Vagina (tissue), 2 donors: Measurements from ENCODE around the gene KLF14.

Experiments
- CTCF ChIP-seq, 3 experiments: fragments of 450-650 bp in 2 of 3; fragments of 200-600 bp in 1 of 3; sonication (generic) in 1 of 3; IDR thresholded peaks; one replicate each; pipeline ENCODE4 v1.5.1; 2017 to 2019; ENCODE audit warnings: antibody characterized with exemption in 3 of 3, mild to moderate bottlenecking in 2 of 3, moderate library complexity in 2 of 3
- POLR2A ChIP-seq, 2 donors: fragments of 450-650 bp; IDR thresholded peaks; one replicate each; pipeline ENCODE4 v1.6.1; 2017; ENCODE audit warnings: antibody characterized with exemption in 2 of 2, mild to moderate bottlenecking in 2 of 2, moderate library complexity in 2 of 2

- TF ChIP-seq CTCF (IDR thresholded peaks at IDR 0.05) (no peak), POLR2A (IDR thresholded peaks at IDR 0.05) (no peak)
These were observed 33.2 kb downstream of the KLF14 start for GRCh38 chr7:130700760-130701159.
